ENCODE measurements around the gene GOSR1. TPM values are rescaled to one million over a fixed set of nuclear protein-coding genes. Genes with fewer than 3 reads are reported as not detected.
"Not testable (repeated sequence)": the region's sequence is repeated elsewhere in the genome, so short reads cannot be mapped to it uniquely, and the experiment has no call there.

Gene GOSR1
- total RNA-seq, 2 donors from 2014 or later: 25.2 to 33.5 TPM

DNA sequence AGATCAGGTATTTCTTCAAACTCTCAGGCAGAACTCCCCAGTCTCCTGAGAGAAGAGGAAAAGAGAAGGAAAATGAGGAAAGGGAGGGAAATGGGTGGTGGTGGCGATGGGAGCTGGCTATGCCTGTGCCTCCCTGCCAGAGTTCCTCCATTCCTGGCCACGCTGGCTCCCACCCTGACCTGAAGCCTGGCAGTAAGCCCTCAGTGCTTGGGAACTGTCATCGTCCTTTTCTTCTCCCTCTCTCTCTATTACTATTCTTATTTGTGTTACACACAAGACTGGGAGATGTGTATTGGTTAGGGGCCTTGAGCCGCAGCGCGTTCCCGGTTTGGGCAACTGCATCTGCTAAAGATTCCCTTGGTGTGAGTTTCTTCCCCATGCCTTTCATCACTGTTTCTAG is 44.6 kb downstream of the GOSR1 start:
- H3K9me3 ChIP-seq: no peaks in the 10 kb centered on the region
- H3K27me3 ChIP-seq: no peaks in the 10 kb centered on the region
- H3K4me1 ChIP-seq: peaks cover 0 to 24% of the 10 kb centered on the region in 2 donors
- peaks cover 26% of the 10 kb centered on the region for H3K36me3 ChIP-seq
- DNase-seq (ENCODE audit: low spot score): no peak
- H3K27ac ChIP-seq: no peak overlapping the region
- TF ChIP-seq, protein P1, sequence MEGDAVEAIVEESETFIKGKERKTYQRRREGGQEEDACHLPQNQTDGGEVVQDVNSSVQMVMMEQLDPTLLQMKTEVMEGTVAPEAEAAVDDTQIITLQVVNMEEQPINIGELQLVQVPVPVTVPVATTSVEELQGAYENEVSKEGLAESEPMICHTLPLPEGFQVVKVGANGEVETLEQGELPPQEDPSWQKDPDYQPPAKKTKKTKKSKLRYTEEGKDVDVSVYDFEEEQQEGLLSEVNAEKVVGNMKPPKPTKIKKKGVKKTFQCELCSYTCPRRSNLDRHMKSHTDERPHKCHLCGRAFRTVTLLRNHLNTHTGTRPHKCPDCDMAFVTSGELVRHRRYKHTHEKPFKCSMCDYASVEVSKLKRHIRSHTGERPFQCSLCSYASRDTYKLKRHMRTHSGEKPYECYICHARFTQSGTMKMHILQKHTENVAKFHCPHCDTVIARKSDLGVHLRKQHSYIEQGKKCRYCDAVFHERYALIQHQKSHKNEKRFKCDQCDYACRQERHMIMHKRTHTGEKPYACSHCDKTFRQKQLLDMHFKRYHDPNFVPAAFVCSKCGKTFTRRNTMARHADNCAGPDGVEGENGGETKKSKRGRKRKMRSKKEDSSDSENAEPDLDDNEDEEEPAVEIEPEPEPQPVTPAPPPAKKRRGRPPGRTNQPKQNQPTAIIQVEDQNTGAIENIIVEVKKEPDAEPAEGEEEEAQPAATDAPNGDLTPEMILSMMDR (IDR thresholded peaks at IDR 0.05): no peak
- H3K4me3 ChIP-seq: no peak overlapping the region

GRCh38 chr17:30523236-30523635 is 46.0 kb downstream of the GOSR1 start:
- H3K4me3 ChIP-seq; H3K27me3 ChIP-seq; DNase-seq (ENCODE audit: low spot score); H3K27ac ChIP-seq; H3K9me3 ChIP-seq: not testable (repeated sequence)
- Histone ChIP-seq H3K36me3 (peaks cover 26% of the 10 kb centered on the region), H3K4me1 (peaks cover 0 to 16% of the 10 kb centered on the region in 2 donors)

DNA sequence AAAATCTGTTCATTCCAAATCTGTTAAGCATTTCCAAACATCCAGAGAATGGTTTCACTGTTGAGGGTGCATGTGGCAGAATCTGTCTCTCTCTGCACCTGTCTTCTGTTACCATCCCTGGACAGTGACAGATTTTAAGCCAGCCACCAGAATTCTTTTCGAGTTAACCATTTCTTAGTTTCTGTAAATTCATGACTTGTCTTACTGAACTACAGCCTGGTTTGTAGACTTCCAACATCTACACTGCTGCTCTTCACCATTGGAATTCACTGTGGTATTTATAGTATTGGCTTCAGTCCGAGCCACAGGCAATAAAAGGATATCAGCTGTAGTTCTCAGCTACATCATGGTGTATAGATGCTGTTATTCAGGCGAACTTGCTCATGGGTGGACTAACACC is 47.6 kb downstream of the GOSR1 start:
- TF ChIP-seq, protein P1 (IDR thresholded peaks at IDR 0.05): no peak
- no peaks in the 10 kb centered on the region for H3K9me3 ChIP-seq
- no peak overlapping the region for H3K4me3 ChIP-seq
- peaks cover 26% of the 10 kb centered on the region for H3K36me3 ChIP-seq
- peak overlapping the region in 1 of 2 donors; percentile 4 for H3K27ac ChIP-seq
- no peak for DNase-seq (ENCODE audit: low spot score)
- H3K4me1 ChIP-seq: peaks cover 0 to 7% of the 10 kb centered on the region in 2 donors
- no peaks in the 10 kb centered on the region for H3K27me3 ChIP-seq

DNA sequence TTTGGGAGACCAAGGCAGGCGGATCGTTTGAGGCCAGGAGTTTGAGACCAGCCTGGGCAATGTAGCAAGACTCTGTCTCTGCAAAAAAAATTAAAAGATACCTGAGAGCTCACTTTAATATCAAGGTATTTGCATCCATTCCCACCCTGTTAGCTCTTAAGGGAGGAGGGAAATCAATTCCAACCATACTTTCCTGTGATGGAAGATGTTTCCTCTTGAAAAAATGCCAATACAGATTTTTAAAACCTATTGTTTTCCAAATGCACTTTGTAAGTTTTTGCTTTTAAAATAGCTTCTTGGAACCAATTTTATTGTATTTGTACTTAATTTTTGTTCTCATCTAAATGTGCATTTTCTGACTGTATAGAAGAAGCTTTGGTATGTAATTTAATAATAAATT is 49.2 kb downstream of the GOSR1 start:
- TF ChIP-seq, protein P1 (IDR thresholded peaks at IDR 0.05): no peak
- H3K27ac ChIP-seq: no peak overlapping the region

DNA sequence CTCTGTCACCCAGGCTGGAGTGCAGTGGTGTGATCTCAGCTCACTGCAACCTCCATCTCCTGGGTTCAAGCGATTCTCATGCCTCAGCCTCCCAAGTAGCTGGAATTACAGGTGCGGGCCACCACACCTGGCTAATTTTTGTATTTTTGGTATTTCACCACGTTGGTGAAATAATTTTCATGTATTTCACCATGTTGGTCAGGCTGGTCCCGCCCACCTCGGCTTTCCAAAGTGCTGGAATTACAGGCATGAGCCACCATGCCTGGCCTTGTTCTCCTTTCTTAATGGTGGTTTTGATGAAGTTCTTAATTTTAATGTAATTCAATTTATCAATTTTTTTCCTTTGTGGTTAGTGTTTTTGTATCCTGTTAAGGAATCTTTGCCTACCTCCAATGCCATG is 51.5 kb downstream of the GOSR1 start:
- not testable (repeated sequence) for H3K36me3 ChIP-seq; H3K27ac ChIP-seq; DNase-seq (ENCODE audit: low spot score); H3K4me3 ChIP-seq; H3K27me3 ChIP-seq; H3K4me1 ChIP-seq; H3K9me3 ChIP-seq

More for the DNA sequence above, 49.2 kb downstream of the GOSR1 start:
- no peak for DNase-seq (ENCODE audit: low spot score)
- Histone ChIP-seq H3K4me3 (no peak overlapping the region), H3K36me3 (peaks cover 20% of the 10 kb centered on the region), H3K9me3 (no peaks in the 10 kb centered on the region), H3K4me1 (peaks cover 0 to 7% of the 10 kb centered on the region in 2 donors), H3K27me3 (no peaks in the 10 kb centered on the region)

- Histone ChIP-seq H3K27me3 (no peaks in the 10 kb centered on the region), H3K36me3 (no peaks in the 10 kb centered on the region), H3K4me3 (no peak overlapping the region), H3K9me3 (no peaks in the 10 kb centered on the region), H3K4me1 (no peaks in the 10 kb centered on the region), H3K27ac (no peak overlapping the region)
- TF ChIP-seq, protein P1 (IDR thresholded peaks at IDR 0.05): no peak
- DNase-seq (ENCODE audit: low spot score): no peak
Measured at GRCh38 chr17:30530346-30531025, 53.3 kb downstream of the GOSR1 start.

DNA sequence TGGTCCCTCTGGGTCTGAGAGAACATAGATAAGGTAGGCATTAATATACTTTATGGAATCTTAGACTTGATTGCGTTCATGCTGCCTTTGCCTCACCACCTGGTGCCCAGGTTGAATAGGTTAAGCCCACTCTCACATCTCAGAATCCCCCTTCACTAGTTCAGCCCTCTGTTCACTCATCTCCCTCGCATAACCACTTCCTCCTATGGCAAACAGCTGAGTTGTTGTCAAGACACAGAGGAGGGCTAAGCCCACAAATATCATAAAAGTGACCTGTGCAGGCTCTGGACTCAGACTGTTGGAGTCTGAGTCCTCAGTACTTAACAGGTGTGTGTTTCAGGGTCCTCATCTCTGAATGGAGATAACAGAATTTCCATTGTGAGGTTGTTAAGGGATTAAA is 55.7 kb downstream of the GOSR1 start:
- Histone ChIP-seq H3K27ac (no peak overlapping the region), H3K4me3 (no peak overlapping the region), H3K27me3 (no peaks in the 10 kb centered on the region), H3K4me1 (no peaks in the 10 kb centered on the region), H3K9me3 (no peaks in the 10 kb centered on the region), H3K36me3 (no peaks in the 10 kb centered on the region)
- DNase-seq (ENCODE audit: low spot score): no peak
- TF ChIP-seq, protein P1 (IDR thresholded peaks at IDR 0.05): no peak

Data from right atrium auricular region (tissue), 2 donors.